ENCODE results near the gene URB2. TPM values are rescaled to one million over a fixed set of nuclear protein-coding genes. Genes with fewer than 3 reads are reported as not detected.
"Not testable (repeated sequence)": the region's sequence is repeated elsewhere in the genome, so short reads cannot be mapped to it uniquely, and the experiment has no call there.

The URB2 gene
- total and polyA plus RNA-seq, 2 donors: 3.7 to 7.5 TPM

DNA sequence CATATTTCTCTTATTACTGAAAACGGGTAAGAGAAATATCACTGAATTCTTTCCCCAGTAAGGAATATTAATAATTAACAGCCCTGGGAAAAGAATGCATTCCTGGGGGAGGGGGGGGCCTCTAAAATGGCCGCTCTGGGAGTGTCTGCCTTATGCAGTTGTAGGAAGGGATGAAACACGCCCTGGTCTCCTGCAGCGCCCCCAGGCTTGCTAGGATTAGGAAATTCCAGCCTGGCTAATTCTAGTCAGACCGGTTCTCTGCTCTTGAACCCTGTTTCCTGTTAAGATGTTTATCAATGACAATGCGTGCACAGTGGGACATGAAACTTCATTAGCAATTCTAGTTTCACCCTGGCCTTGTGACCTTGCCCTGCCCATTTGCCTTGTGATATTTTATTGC is 81.1 kb downstream of the URB2 start:
- H3K36me3 ChIP-seq (ENCODE audit: control insufficient read depth in 2 of 2, insufficient read depth in 2 of 2, low read length in 1 of 2); DNase-seq (ENCODE audit: low read depth in 6 of 9, low spot score in 9 of 9); H3K27me3 ChIP-seq (ENCODE audit: control insufficient read depth in 2 of 2, insufficient read depth in 1 of 2, low read length in 1 of 2); H3K4me3 ChIP-seq (ENCODE audit: low read length in 2 of 2); H3K9me3 ChIP-seq (ENCODE audit: control insufficient read depth in 2 of 2, insufficient read depth in 1 of 2, low read length in 1 of 2); H3K4me1 ChIP-seq (ENCODE audit: control insufficient read depth in 2 of 2, insufficient read depth in 2 of 2, low read length in 2 of 2); H3K27ac ChIP-seq (ENCODE audit: low read depth in 1 of 2, low read length in 1 of 2): not testable (repeated sequence)
- WGBS: 92% methylated on average over 6 of the region's 6 CpGs

- WGBS: 94% methylated on average over 6 of the region's 6 CpGs
- Histone ChIP-seq H3K9me3 (ENCODE audit: control insufficient read depth in 2 of 2, insufficient read depth in 1 of 2, low read length in 1 of 2) (peaks cover 0 to 3% of the 10 kb centered on the region in 2 donors), H3K4me1 (ENCODE audit: control insufficient read depth in 2 of 2, insufficient read depth in 2 of 2, low read length in 2 of 2) (no peaks in the 10 kb centered on the region), H3K27ac (ENCODE audit: low read depth in 1 of 2, low read length in 1 of 2) (no peak overlapping the region), H3K36me3 (ENCODE audit: control insufficient read depth in 2 of 2, insufficient read depth in 2 of 2, low read length in 1 of 2) (no peaks in the 10 kb centered on the region), H3K27me3 (ENCODE audit: control insufficient read depth in 2 of 2, insufficient read depth in 1 of 2, low read length in 1 of 2) (no peaks in the 10 kb centered on the region), H3K4me3 (ENCODE audit: low read length in 2 of 2) (no peak overlapping the region)
- DNase-seq (ENCODE audit: low read depth in 6 of 9, low spot score in 9 of 9): no peak
Observed at GRCh38 chr1:229709500-229710013, 83.5 kb downstream of the URB2 start.

Other genes starting within 250 kb of the URB2 start
- gene ACTA1, start 192.2 kb upstream of the URB2 start, total RNA-seq: 1.5 TPM
- 6.4 TPM for gene ACTA1, start 192.2 kb upstream of the URB2 start, polyA plus RNA-seq
- gene NUP133, start 117.9 kb upstream of the URB2 start, total RNA-seq: 38.5 TPM
- 39.4 TPM for gene NUP133, start 117.9 kb upstream of the URB2 start, polyA plus RNA-seq
- 13.4 TPM for gene ABCB10, start 67.5 kb upstream of the URB2 start, total RNA-seq
- gene ABCB10, start 67.5 kb upstream of the URB2 start, polyA plus RNA-seq: 15.2 TPM
- 13.4 TPM for gene TAF5L, start 125 bp upstream of the URB2 start, total RNA-seq
- gene TAF5L, start 125 bp upstream of the URB2 start, polyA plus RNA-seq: 11.3 TPM

All from thymus (tissue), 11 donors.